Measurements from ENCODE around the gene SNX9.
"Not testable (repeated sequence)": the region's sequence is repeated elsewhere in the genome, so short reads cannot be mapped to it uniquely, and the experiment has no call there.

SNX9 gene

GRCh38 chr6:157927011-157927410 lies 104.0 kb downstream of the SNX9 start:
- no peak for DNase-seq (ENCODE audit: low spot score)

GRCh38 chr6:157928428-157928827 lies 105.4 kb downstream of the SNX9 start:
- no peak for DNase-seq (ENCODE audit: low spot score)

- DNase-seq (ENCODE audit: low spot score) = peak; percentile 36
Measured at GRCh38 chr6:157929076-157929475, 106.0 kb downstream of the SNX9 start.

GRCh38 chr6:157929765-157930319 lies 106.8 kb downstream of the SNX9 start:
- no peak for DNase-seq (ENCODE audit: low spot score)

- DNase-seq (ENCODE audit: low spot score) = no peak
Measured at GRCh38 chr6:157935786-157936185, 112.7 kb downstream of the SNX9 start.

GRCh38 chr6:157937318-157937717 lies 114.3 kb downstream of the SNX9 start:
- no peak for DNase-seq (ENCODE audit: low spot score)

- DNase-seq (ENCODE audit: low spot score) = no peak
Measured at GRCh38 chr6:157937916-157938315, 114.9 kb downstream of the SNX9 start.

GRCh38 chr6:157940375-157941036 lies 117.5 kb downstream of the SNX9 start:
- DNase-seq (ENCODE audit: low spot score) = not testable (repeated sequence)

- DNase-seq (ENCODE audit: low spot score) = no peak
Measured at GRCh38 chr6:157941101-157941863, 118.2 kb downstream of the SNX9 start.

- DNase-seq (ENCODE audit: low spot score) = no peak
Measured at GRCh38 chr6:157942351-157942750, 119.3 kb downstream of the SNX9 start.

- no peak for DNase-seq (ENCODE audit: low spot score)
Measured at GRCh38 chr6:157943249-157943963, 120.4 kb downstream of the SNX9 start.

GRCh38 chr6:157943964-157944283 lies 120.9 kb downstream of the SNX9 start:
- DNase-seq (ENCODE audit: low spot score) = no peak

- no peak for DNase-seq (ENCODE audit: low spot score)
Measured at GRCh38 chr6:157944983-157945931, 122.2 kb downstream of the SNX9 start.

GRCh38 chr6:157946053-157946617 lies 123.1 kb downstream of the SNX9 start:
- no peak for DNase-seq (ENCODE audit: low spot score)

- DNase-seq (ENCODE audit: low spot score) = no peak
Measured at GRCh38 chr6:157946865-157947532, 124.0 kb downstream of the SNX9 start.

- DNase-seq (ENCODE audit: low spot score) = not testable (repeated sequence)
Measured at GRCh38 chr6:157950899-157951298, 127.9 kb downstream of the SNX9 start.

- DNase-seq (ENCODE audit: low spot score) = no peak
Measured at GRCh38 chr6:157951828-157952227, 128.8 kb downstream of the SNX9 start.

- DNase-seq (ENCODE audit: low spot score) = peak; percentile 55
Measured at GRCh38 chr6:157952861-157953351, 129.9 kb downstream of the SNX9 start.

- no peak for DNase-seq (ENCODE audit: low spot score)
Measured at GRCh38 chr6:157953580-157954091, 130.6 kb downstream of the SNX9 start.

Data from kidney capillary endothelial cell (primary cell).